SKM-1 (cell line): ENCODE data around the gene NPM1.

ENCODE experiments used
- DNase-seq: peaks from one replicate; lab custom pipeline; 2025; ENCODE audit not compliant: unreplicated experiment; lab: John Stamatoyannopoulos, UW

NPM1 gene

GRCh38 chr5:171427318-171428167 is 39.9 kb downstream of the NPM1 start:
- no peak for DNase-seq

- no peak for DNase-seq
Observed at GRCh38 chr5:171428168-171428696, 40.6 kb downstream of the NPM1 start.

- no peak for DNase-seq
Observed at GRCh38 chr5:171428809-171429542, 41.3 kb downstream of the NPM1 start.

GRCh38 chr5:171429543-171429910 is 41.9 kb downstream of the NPM1 start:
- no peak for DNase-seq

GRCh38 chr5:171431251-171431777 is 43.7 kb downstream of the NPM1 start:
- DNase-seq, result no peak

- no peak for DNase-seq
Observed at GRCh38 chr5:171432076-171432475, 44.4 kb downstream of the NPM1 start.

- no peak for DNase-seq
Observed at GRCh38 chr5:171432583-171433351, 45.1 kb downstream of the NPM1 start.

- DNase-seq, result no peak
Observed at GRCh38 chr5:171433352-171433698, 45.7 kb downstream of the NPM1 start.

GRCh38 chr5:171433982-171434676 is 46.5 kb downstream of the NPM1 start:
- no peak for DNase-seq

- DNase-seq, result no peak
Observed at GRCh38 chr5:171434874-171435273, 47.2 kb downstream of the NPM1 start.

- DNase-seq, result no peak
Observed at GRCh38 chr5:171435908-171436307, 48.3 kb downstream of the NPM1 start.

- no peak for DNase-seq
Observed at GRCh38 chr5:171436804-171437285, 49.2 kb downstream of the NPM1 start.

GRCh38 chr5:171437286-171437821 is 49.7 kb downstream of the NPM1 start:
- DNase-seq, result no peak

GRCh38 chr5:171438738-171439137 is 51.1 kb downstream of the NPM1 start:
- no peak for DNase-seq

- no peak for DNase-seq
Observed at GRCh38 chr5:171441246-171441791, 53.7 kb downstream of the NPM1 start.

GRCh38 chr5:171442287-171443042 is 54.8 kb downstream of the NPM1 start:
- no peak for DNase-seq

- no peak for DNase-seq
Observed at GRCh38 chr5:171444582-171444981, 56.9 kb downstream of the NPM1 start.

- no peak for DNase-seq
Observed at GRCh38 chr5:171445644-171446516, 58.2 kb downstream of the NPM1 start.
